GM19238 (cell line): ENCODE results near the gene PRR36.

ENCODE experiments used
- DNase-seq: peaks from one replicate; pipeline ENCODE4 v3.0.0; 2011; ENCODE audit warnings: low spot score; ENCODE audit not compliant: insufficient read length

Gene PRR36

GRCh38 chr19:7913652-7914051, 39.5 kb upstream of the PRR36 start:
- DNase-seq, result no peak

- DNase-seq, result no peak
These were observed 38.7 kb upstream of the PRR36 start for GRCh38 chr19:7912697-7913564.

DNA sequence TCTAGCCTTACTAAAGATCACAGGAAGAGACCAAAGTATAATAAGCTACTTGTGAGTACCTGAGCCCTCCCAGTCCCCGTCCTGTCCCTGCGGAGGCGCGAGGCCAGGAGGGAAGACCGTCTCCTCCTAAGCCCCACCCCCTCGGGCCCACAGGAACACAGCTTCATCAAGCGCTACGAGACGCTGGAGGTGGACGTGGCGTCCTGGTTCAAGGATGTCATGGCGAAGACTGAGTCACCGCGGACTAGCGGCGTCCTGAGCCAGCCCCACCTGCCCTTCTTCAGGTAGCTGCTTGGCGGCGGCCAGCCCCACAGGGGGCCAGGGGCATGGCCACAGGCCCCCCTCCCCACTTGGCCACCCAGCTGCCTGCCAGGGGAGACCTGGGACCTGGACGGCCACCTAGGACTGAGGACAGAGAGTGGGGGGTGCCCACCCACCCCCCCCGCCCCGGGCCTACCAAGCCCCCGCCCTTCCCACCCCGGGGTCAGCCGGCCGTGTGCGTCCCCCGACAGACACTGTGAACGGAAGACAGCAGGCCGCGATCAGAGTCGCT, 38.0 kb upstream of the PRR36 start:
- DNase-seq, result no peak

- no peak for DNase-seq
These were observed 37.4 kb upstream of the PRR36 start for GRCh38 chr19:7911508-7912143.

- DNase-seq, result no peak
These were observed 36.4 kb upstream of the PRR36 start for GRCh38 chr19:7910321-7911161.

- DNase-seq, result no peak
These were observed 35.4 kb upstream of the PRR36 start for GRCh38 chr19:7909471-7910067.

- no peak for DNase-seq
These were observed 34.7 kb upstream of the PRR36 start for GRCh38 chr19:7908742-7909461.

- no peak for DNase-seq
These were observed 34.0 kb upstream of the PRR36 start for GRCh38 chr19:7908078-7908699.

DNA sequence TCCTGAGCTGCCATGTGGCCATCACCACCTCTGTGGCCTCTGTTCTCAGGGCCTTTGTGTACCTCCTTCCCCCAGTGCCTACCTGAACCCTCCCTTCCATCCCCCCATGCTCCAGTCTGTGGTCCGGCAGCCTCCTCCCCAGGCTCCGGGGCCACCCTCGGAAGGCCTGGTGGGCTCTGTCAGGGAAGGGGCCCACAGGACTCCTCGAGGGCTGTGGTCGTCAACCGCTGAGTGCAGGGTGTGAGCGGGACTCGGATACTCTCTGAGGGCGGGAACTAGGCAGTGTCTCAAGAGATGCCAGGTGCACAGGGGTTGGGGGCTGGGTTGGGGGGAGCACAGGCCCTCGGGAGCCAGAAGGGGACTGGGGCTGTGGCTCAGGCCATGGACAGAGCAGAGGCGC, 33.4 kb upstream of the PRR36 start:
- no peak for DNase-seq

DNA sequence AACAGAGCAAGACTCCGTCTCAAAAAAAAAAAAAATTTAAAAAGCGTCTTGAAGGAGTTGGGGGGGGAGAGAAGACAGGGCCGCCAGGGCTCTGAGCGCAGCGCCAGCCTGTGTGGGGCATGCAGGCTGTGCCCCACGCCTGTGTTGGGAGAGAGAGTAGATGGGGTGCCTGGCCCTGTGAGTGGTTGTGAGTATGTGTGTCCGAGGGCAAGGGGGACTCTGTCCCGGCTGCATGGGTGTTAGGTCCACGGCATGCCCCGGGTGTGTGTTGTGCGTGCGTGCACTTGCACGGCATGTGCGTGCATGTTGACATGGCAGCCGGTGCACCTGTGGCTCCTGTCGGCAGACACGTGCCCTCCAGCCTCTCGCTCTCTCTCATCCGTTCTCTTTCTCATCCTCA, 32.9 kb upstream of the PRR36 start:
- DNase-seq, result no peak

DNA sequence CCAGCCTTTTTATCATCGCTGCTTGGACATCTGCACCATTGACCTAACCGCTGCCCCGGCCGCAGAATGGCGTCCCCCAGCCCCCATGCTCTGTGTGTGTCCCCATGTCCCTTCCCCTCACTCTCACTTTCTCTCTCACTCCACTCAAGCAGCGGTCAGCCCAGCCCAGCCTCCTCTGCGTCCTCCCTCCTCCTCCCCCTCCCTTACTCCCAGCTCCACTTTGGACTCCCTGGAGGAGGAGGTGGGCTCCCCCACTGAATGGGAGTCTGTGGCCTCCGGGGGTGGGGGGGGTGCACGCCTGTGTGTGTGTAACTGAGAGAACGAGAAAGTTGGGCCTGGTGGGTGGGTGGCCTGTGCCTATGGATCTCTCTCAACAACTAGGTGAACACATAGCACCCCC, 31.7 kb upstream of the PRR36 start:
- no peak for DNase-seq

GRCh38 chr19:7905268-7905667, 31.1 kb upstream of the PRR36 start:
- DNase-seq, result no peak

DNA sequence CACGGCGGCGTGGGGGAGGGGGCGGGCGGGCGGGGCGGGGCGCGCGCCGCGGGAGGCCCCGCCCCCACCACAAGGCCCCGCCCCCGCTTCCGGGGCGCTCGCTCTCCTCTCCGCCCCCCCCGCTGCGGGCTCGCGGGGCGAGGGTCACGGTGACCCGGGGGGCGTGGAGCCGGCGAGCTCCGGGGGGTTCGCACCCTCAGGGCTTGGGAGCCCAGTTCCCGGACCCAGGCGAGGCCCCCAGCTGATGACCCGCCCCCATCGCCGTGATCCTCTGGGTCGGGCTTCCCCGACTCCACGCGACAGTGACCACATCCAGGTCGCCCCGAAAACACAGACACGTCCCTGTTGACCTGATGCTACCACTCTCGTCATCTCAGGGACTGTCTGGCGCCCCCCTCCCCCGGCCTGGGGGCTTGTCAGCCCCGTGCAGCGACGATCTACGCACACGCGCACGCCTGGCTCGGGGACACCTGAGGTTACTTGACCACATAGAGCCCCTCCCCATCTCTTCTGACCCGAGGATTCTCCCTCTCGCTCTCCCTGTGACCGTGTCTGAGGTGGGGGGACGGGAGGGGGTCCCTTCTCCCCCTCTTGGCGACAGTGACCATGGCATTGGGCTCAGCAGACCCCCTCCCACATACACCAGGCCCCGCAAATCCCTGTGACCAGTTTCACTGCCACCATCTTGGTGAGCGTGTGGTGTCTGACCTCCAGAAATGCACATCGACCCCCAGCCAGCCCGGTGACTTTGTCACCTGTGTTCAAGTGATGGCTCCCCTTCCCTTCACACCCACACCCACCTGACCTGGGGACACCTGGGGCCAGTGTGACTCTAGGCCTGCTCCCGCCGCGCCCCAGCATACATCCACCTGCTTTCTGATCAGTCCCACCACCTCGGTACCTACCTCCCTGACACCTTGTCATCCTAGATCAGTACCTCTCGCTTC, 30.2 kb upstream of the PRR36 start:
- peak; percentile 78 for DNase-seq

DNA sequence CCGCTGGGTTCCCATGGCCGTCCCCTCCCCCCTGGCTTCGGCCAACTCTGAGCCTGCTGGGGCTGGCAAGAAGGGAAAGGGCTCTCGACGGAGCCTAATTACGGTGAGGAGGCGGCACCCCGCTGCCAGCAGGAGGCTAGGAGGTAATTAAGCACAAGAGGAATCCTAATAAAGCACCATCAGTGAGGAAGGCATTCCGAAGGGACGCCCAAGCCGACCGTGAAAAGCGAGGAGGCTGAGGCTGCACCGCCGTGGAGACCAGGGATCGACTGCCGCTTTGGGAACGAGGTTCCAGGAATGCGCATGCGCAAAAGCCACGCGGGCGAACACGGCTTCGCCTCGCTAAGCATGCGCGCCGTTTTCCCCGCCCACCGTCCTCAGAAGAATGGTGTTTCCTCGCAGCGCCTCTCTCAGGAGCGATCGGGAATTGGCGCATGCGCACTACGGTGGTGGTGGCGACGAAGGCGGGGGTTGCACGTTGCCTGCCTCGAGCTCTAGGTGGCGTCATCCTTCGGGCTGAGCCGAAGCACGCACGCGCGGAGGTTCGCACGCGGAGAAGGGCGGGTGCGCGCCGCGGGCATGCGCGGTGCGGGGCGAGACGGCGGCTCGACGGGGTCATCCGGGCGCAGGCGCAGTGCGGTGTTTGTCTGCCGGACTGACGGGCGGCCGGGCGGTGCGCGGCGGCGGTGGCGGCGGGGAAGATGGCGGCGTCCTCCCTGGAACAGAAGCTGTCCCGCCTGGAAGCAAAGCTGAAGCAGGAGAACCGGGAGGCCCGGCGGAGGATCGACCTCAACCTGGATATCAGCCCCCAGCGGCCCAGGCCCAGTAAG, 29.3 kb upstream of the PRR36 start, which contains the start of gene MAP2K7:
Gene MAP2K7, plus strand, starts transcription at position 634 of the 830 bp plus-strand sequence. Its CDS starts 68 bp downstream, at position 702.
- peak; percentile 99 for DNase-seq

- DNase-seq, result no peak
These were observed 28.6 kb upstream of the PRR36 start for GRCh38 chr19:7902796-7903243.

GRCh38 chr19:7901337-7901736, 27.1 kb upstream of the PRR36 start:
- DNase-seq, result no peak

DNA sequence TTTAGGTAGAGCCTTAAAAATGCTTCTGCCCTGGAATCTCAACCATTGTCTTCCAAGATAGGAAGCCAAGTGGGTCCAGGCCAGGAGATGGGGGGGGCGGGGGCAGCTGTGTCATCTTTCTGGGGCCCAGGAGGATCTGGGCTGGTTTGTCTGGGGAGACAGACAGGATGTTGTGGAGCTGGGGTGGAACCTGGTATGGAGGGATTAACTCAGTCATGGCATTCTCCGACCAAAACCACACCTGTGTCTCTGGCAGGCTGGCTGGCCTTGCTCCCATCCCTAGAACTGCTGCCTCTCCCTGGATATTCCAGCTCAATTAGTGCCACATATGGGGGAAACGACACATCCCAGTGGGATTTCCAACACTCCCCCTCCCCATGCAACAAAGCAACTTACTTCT, 26.7 kb upstream of the PRR36 start:
- DNase-seq, result no peak

DNA sequence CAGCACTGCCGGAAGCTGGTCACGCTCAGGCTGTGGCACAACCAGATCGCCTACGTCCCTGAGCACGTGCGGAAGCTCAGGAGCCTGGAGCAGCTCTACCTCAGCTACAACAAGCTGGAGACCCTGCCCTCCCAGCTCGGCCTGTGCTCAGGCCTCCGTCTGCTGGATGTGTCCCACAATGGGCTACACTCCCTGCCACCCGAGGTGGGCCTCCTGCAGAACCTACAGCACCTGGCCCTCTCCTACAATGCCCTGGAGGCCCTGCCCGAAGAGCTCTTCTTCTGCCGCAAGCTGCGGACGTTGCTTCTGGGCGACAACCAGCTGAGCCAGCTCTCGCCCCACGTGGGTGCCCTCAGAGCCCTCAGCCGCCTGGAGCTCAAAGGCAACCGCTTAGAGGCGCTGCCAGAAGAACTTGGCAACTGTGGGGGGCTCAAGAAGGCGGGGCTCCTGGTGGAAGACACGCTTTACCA, 26.2 kb upstream of the PRR36 start:
- no peak for DNase-seq
